IPS DF 4.7 (cell line): ENCODE measurements around the gene ZNF519.
"Not testable (repeated sequence)": the region's sequence is repeated elsewhere in the genome, so short reads cannot be mapped to it uniquely, and the experiment has no call there.

Source experiments
- DNase-seq: peaks from one replicate; pipeline ENCODE4 v3.0.0-alpha.2; 2013; ENCODE audit warnings: low spot score; ENCODE audit errors: extremely low read depth

Gene ZNF519

GRCh38 chr18:14132271-14132700 is at the start of gene ZNF519:
ZNF519 (minus strand) TSS chr18:14132435; CDS start chr18:14132277, 158 bp downstream.
- DNase-seq: peak; percentile 82

DNA sequence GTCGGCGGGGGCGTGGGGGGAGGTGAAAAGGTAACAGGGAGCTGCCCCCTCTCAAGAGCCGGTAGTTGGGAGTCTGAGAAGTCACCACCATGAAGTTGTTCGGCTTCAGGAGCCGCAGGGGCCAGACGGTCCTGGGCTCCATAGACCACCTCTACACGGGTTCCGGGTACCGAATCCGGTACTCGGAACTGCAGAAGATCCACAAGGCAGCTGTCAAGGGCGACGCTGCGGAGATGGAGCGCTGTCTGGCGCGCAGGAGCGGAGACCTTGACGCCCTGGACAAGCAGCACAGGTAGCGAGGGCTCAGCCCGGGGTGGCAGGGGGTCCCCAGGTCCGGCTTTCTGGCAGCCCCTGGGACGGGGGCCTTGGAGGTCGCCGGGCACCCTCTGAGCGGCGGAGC is 47.1 kb upstream of the ZNF519 start:
- no peak for DNase-seq

DNA sequence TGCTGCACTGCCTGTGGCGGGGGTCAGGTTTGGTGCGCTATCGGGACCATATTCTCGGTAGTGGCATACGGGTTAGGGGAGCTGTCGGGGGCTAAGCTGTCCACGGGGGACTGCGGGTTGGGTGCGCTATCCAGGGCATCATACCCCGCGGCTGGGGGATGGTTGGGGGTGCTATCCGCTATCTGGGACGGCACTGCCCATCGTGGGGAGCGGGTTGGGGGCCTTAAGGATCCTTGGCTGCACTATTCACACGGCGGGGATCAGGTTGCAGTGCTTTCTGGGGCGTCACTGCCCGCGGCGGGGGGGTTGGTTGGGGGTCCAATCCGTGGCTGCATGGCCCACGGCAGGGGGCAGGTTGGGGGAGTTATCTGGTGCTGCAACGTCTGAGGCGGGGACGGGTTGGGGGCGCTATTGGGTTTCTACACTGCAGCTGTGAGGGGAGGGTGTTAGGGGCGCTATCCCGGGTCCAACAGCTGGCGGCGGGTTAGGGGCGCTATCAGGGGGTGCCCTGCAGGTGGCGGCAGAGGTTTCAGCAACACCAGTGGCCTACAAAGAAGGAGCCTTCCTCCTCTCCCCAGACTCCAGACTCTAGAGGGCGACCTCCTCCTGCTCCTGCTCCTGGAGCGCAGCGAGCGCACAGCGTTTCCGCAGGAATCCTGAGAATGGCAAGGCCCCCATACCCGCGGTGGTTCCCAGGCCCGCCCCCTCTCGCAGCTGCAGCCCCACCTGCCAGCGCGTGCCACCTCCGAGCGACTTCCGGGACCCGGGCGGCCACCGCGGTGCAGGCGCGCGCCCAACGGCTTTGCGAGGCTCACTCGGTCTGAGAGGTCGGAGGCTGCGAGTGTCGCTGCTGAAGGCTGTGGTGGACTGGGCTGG is 46.3 kb upstream of the ZNF519 start:
- DNase-seq: peak; percentile 30

- DNase-seq: not testable (repeated sequence)
Observed at GRCh38 chr18:14177540-14178320, 45.5 kb upstream of the ZNF519 start.

DNA sequence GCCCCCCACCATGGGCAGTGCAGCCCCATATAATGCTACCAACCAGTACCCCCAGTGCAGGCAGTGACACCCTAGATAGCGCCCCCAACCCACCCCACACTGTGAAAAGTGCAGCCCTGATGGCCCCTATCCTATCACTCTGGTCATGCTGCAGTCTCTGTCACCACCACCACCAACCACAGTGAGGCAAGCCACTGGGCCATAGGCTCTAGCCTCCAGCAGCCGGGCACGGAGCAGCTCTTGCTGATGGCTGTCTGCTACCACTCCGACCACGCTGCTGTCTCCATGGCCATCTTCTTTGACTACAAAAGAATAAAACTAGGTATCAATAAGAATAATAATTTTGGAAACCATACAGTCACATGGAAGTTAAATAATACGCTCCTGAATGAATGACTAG is 43.2 kb upstream of the ZNF519 start:
- not testable (repeated sequence) for DNase-seq

- no peak for DNase-seq
Observed at GRCh38 chr18:14174706-14175085, 42.5 kb upstream of the ZNF519 start.

DNA sequence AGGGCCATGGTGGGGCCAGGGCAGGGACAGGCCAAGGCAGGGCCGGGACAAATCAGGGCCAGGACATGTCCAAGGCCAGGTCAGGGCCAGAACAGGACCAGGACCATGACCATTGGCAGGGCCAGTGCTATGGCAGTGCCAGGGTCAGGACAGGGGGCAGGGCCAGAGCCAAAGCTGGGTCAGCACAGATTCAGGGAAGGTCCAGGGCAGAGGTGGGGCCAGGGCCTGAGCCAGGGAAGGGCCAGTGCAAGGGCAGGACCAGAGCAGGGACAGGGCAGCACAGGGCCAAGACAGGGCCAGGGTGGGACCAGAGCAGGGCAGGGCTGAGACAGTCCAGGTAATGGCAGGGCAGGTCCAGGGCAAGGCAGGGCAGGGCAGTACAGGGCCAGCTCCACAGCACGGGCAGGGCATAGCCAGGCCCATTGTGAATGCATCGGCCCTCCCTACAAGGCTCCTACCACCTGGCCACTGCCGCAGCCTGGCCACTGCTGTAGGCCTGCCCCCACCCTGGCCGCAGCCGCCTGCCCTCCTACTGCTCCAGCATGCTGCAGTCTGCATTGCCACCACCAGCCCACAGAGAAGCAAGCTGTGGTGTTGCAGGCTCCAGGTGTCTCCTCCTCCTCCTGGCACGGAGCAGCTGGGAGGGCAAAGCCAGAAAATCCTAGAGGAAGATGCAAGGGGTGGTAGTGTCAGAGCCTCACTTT is 41.9 kb upstream of the ZNF519 start:
- not testable (repeated sequence) for DNase-seq

GRCh38 chr18:14173116-14173951 is 41.1 kb upstream of the ZNF519 start:
- DNase-seq: not testable (repeated sequence)

DNA sequence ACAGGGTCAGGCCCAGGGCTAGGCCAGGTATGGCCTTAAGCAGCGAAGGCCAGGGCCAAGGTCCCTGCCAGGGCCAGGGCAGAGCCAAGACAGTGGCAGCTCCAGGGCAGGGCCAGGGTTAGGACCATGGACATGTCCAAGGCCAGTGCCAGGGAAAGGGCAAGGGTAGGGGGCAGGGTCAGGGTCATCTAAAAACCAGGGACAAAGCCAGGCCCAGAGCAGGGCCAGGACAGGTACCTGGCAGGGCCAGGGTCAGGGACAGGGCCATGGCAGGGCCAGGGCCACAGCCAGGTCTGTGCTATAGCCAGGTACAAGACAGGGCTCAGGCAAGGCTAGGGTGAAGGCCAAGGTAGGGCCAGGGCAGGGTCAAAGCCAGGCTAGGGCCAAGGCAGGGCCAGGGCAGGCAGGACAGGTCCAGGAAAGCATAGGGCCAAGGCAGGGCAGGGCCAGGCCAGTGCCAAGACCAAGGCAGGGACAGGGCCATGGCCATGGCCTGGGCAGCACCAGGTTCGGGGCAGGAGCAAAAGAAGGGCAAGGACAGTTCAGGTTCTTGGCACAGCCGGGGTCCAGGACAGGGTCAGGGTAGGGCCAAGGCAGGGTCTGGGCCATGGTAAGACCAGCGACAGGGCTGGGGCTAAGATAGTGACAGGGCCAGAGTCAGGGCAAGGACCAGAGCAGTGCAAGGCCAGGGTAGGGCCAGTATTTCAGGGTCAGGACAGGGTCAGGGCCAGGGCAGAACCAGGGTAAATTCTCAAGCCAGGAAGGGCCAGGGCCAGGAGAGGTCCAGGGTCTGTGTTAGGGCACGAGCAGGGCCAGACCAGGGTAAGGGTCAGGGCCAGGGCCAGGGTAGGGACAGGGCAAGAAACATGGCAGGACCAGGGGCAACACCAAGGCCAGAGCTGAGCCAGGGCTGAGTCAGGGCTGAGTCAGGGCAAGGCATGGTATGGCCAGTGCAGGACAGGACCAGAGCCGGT is 40.2 kb upstream of the ZNF519 start:
- DNase-seq: not testable (repeated sequence)

GRCh38 chr18:14171301-14172141 is 39.3 kb upstream of the ZNF519 start:
- not testable (repeated sequence) for DNase-seq

- not testable (repeated sequence) for DNase-seq
Observed at GRCh38 chr18:14170367-14171036, 38.3 kb upstream of the ZNF519 start.

DNA sequence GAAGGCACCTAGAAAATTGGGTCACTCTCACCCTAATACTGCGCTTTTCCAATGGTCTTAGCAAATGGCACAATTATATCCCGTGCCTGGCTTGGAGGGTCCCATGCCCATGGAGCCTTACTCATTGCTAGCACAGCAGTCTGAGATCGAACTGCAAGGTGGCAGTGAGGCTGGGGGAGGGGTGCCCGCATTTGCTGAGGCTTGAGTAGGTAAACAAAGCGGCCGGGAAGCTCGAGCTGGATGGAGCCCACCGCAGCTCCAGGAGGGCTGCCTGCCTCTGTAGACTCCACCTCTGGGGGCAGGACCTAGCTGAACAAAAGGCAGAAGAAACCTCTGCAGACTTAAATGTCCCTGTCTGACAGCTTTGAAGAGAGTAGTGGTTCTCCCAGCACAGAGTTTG is 30.7 kb upstream of the ZNF519 start:
- not testable (repeated sequence) for DNase-seq

DNA sequence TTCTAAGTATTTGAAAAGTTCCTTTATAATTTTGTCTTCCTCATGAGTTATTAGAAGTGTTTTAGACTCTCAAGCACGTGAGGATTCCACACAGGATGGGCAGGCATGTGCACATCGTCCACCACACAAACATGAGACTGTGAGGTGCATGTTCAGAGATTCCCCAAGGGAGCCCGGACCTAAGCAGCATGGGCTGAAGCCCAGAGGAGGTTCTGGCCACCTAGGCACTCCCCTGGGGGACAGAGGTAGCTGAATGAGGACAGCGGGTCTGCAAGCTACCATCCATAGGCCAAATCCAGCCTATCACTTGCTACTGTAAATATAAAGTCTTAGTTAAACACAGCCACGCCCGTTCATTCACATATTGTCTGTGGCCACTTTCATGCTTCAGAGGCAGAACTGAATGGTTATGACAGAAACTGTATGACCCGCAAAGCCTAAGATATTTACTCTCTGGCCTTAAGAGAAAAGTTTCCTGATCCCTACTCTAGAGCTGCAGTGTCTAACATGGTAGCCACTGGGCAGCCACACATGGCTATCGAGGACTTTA is 19.4 kb upstream of the ZNF519 start:
- not testable (repeated sequence) for DNase-seq

DNA sequence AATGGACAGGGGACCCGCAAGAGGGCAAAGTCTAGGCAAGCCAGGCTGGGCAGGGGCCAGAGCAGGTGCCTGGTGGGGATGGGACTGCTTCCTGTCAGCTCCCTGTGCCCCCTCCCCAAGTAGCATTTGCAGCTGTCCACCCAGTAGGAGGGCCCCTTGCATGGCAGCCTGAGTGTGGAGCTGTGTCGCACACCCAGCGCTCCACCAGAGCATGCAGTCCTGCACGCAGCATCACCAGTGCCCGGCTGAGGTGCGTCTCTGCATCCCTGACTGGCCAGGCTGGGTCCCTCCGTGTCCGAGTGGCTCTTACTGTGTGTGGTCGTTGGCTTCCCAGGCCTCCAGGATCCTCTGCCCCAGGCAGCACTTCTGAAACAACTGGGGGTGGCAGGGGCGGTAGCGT is 18.5 kb upstream of the ZNF519 start:
- not testable (repeated sequence) for DNase-seq

DNA sequence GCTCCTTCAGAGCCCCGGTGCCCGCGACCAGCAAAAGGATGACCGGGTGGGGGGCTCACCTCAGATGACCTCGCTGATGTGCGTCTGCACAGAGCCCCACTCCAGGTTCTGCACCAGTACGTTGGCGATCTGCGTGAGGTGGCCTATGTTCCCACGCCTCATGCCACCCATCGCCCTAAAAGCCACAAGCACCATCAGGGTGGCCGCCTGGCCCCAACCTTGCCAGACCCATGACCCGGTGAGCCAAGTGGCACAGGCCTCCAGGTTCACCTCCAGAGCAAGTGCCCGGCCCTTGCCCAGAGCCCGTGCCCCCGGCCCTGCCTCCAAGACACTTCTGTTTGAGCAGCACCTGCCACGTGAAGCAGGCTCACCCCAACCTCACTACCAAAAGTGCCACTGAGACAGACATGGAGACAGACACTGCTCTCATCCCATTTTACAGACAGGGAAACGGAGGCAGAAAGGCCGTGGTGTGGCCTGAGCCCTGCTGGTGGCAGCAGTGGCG is 17.7 kb upstream of the ZNF519 start:
- DNase-seq: not testable (repeated sequence)

- not testable (repeated sequence) for DNase-seq
Observed at GRCh38 chr18:14149121-14149850, 17.1 kb upstream of the ZNF519 start.
